ENCODE results near the gene JPT2.

The JPT2 gene

DNA sequence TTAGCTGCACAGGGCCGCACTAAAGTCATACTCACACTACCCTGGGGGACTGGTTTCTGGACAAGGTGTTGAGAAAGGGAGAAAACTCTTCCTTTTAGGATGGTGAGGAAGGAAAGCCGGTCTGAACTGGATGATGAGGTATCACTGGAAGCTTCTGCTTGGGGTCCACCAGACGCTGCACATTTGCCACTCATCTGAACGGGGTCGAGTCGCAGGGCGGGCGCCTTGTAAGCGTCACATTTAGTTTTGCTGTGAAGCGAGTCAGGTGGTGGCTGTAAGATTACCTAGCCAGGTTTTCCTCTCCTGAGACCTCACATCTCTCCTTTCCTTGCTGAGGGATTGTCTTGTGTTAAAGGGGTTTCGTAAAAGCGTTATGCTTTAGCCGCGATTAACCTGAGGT lies 2.3 kb downstream of the JPT2 start:
- no peak for DNase-seq (ENCODE audit: low spot score)
- TF ChIP-seq, protein P1, sequence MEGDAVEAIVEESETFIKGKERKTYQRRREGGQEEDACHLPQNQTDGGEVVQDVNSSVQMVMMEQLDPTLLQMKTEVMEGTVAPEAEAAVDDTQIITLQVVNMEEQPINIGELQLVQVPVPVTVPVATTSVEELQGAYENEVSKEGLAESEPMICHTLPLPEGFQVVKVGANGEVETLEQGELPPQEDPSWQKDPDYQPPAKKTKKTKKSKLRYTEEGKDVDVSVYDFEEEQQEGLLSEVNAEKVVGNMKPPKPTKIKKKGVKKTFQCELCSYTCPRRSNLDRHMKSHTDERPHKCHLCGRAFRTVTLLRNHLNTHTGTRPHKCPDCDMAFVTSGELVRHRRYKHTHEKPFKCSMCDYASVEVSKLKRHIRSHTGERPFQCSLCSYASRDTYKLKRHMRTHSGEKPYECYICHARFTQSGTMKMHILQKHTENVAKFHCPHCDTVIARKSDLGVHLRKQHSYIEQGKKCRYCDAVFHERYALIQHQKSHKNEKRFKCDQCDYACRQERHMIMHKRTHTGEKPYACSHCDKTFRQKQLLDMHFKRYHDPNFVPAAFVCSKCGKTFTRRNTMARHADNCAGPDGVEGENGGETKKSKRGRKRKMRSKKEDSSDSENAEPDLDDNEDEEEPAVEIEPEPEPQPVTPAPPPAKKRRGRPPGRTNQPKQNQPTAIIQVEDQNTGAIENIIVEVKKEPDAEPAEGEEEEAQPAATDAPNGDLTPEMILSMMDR (IDR thresholded peaks at IDR 0.05), result no peak
- H3K4me3 ChIP-seq, result no peak overlapping the region
- no peak overlapping the region for H3K27ac ChIP-seq

DNA sequence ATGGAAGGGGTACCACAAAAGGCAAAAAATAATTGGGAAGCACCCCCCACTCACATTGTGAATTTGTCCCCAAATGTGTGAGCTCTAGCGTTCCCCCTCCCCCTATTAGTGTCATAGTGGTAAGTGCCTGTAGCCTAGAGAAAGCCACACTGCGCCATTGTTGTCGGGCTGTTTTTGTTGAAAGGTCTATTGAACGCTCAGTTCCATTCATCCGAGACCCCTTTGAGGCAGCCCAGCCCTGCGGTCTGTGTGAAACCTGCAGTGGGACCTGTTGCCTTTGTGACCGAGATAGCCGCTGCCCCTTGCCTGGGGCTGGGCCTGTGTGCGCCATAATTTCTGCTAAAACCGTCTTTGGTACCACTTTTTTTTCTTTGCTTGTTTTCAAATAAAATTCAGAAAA lies 3.0 kb downstream of the JPT2 start:
- DNase-seq (ENCODE audit: low spot score), result no peak
- Histone ChIP-seq H3K27ac (no peak overlapping the region), H3K4me3 (no peak overlapping the region)
- TF ChIP-seq, protein P1 (IDR thresholded peaks at IDR 0.05), result no peak

DNA sequence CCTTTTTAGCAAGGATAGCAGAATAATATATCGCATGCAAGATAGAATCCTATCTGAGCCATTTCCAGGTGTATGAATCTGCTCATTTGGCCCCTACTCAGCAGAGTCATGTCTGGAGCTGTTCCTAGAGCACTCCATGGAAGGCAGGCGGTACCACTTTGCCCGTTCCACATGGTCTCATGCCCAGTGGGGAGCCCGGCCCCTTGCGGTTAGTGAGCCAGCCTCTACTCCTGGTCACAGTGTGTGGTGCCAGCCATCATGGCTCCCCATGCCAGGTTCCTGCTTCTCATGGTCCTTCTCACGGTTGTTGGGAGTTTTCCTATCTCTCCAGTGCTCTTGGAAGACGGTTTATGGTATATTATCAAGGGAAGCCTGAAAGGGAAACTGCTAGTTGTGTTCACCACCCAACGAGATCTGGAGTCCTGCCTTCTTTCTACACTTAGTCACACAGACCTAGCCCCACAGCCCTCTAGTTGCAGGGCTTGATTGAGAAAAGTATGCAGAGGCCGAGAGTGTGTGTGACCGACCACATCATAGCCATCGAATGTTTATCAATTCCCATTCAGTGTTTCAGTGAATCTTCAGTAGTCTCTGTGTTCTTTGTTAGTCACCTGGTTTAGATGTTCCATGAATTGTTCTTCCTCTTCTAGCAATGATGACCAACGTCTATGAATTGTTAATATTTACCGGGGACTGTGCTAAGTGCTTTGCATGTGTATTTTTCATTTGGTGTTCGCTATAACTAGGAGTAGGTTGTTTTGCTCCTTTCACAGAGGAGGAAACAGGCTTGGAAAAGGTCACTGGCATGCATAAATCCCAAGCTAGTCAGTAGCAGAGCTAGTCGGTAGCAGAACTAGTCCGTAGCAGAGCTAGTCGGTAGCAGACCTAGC lies 9.6 kb downstream of the JPT2 start:
- Histone ChIP-seq H3K27ac (no peak overlapping the region), H3K4me3 (no peak overlapping the region)
- TF ChIP-seq, protein P1 (IDR thresholded peaks at IDR 0.05), result no peak
- DNase-seq (ENCODE audit: low spot score), result no peak

DNA sequence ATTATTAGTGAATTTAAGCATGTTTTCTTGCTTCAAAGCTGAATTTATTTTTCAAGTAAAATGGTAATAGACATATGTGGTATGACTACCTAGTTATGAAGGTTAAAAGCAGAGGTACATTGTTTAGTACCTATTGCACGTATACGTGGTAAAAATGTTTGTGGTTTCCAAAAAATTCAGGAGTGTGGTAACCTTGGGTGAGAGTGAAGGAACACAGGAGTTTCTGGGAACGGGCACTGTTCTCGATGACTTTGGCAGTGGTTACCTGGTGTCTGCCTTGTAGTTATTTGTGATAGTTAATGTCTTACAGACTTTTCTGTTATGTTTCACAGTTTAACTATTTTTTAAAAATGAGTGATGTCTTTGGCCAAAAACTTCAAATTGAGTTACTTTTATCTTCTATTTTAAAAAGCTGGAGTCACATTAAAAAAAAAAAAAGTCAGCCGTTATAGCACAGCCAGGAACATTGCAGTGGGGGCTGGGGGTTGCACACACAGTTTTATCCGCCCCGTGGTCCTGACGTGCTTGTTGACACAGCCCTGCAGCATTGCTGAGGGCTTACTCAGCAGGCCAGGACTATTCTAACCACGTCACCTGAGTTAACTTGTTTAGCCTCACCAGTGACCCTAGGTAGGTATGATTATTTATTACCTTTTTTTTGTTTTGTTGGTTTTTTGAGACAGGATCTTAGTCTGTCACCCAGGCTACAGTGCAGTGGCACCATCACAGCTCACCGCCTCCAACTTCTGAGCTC lies 10.9 kb downstream of the JPT2 start:
- TF ChIP-seq, protein P1 (IDR thresholded peaks at IDR 0.05), result no peak

DNA sequence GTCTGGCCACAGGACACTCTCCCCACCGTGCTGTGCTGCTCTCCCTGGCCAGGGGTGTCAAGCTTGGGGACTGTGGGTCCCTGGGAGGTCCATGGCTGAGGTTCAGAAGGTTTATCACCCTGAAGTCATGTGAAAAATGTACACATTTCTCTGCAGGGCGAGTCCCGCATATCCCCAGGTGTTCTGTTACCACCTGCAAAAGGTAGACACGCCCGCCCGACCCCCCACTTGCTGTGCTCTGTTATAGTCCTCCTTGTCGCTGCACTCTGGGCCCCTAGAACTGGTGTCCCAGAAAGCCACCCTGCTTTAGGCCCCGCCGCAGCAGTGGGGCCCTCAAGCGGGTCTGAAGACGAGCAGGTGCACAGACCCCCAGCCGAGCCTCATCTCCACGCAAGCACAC lies 11.8 kb downstream of the JPT2 start:
- Histone ChIP-seq H3K27ac (no peak overlapping the region), H3K4me3 (no peak overlapping the region)
- DNase-seq (ENCODE audit: low spot score), result no peak
- TF ChIP-seq, protein P1 (IDR thresholded peaks at IDR 0.05), result no peak

More for the DNA sequence above, 10.9 kb downstream of the JPT2 start:
- Histone ChIP-seq H3K27ac (no peak overlapping the region), H3K4me3 (no peak overlapping the region)
- DNase-seq (ENCODE audit: low spot score), result no peak

DNA sequence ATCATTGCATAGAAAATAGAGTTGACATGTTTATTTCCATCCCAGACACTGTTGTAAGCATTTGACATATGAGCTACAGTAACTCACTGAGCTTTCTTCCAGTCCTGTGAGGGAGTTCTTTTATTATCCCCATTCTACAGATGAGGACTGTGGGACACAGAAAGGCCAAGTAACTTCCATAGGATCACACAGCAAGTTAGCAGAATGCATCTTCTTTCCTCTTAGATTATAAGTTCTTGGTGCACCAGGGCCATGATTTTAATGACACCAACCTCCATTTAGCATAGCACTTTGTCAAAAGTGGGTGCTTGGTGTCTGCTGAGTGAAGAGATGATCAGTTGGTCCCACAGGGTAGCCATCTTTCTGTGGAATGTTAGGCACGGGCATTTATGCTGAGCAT lies 12.7 kb downstream of the JPT2 start:
- H3K4me3 ChIP-seq, result no peak overlapping the region
- no peak overlapping the region for H3K27ac ChIP-seq
- DNase-seq (ENCODE audit: low spot score), result no peak
- TF ChIP-seq, protein P1 (IDR thresholded peaks at IDR 0.05), result no peak
